Dermis blood vessel endothelial cell (primary cell): ENCODE results near the gene SERP1. TPM values are rescaled to one million over a fixed set of nuclear protein-coding genes. Genes with fewer than 3 reads are reported as not detected.
"Not testable (repeated sequence)": the region's sequence is repeated elsewhere in the genome, so short reads cannot be mapped to it uniquely, and the experiment has no call there.

ENCODE experiments used
- DNase-seq: peaks from one replicate; pipeline ENCODE4 v3.0.0; 2010
- total RNA-seq: library from RNA; depleted of rRNA; stranded (reverse); fragments of >200 nt; gene quantifications from 2 replicates; pipeline ENCODE4 v1.2.3, GENCODE V29; 2014

SERP1 gene
- total RNA-seq, 1 donor from 2014 or later = 248 TPM

GRCh38 chr3:150538324-150539208 lies 7.7 kb downstream of the SERP1 start:
- DNase-seq = no peak

- DNase-seq = no peak
Measured at GRCh38 chr3:150535204-150535603, 11.1 kb downstream of the SERP1 start.

GRCh38 chr3:150531775-150532174 lies 14.5 kb downstream of the SERP1 start:
- DNase-seq = no peak

GRCh38 chr3:150528354-150528797 lies 17.9 kb downstream of the SERP1 start:
- peak; percentile 55 for DNase-seq

GRCh38 chr3:150527464-150528255 lies 18.6 kb downstream of the SERP1 start:
- DNase-seq = no peak

GRCh38 chr3:150523538-150523937 lies 22.8 kb downstream of the SERP1 start:
- DNase-seq = no peak

GRCh38 chr3:150521463-150521862 lies 24.8 kb downstream of the SERP1 start:
- DNase-seq = no peak

GRCh38 chr3:150520408-150520807 lies 25.9 kb downstream of the SERP1 start:
- no peak for DNase-seq

- DNase-seq = no peak
Measured at GRCh38 chr3:150519026-150519425, 27.3 kb downstream of the SERP1 start.

- no peak for DNase-seq
Measured at GRCh38 chr3:150515210-150515609, 31.1 kb downstream of the SERP1 start.

GRCh38 chr3:150511122-150511821 lies 35.0 kb downstream of the SERP1 start:
- no peak for DNase-seq

- DNase-seq = no peak
Measured at GRCh38 chr3:150509780-150510179, 36.5 kb downstream of the SERP1 start.

- DNase-seq = no peak
Measured at GRCh38 chr3:150508401-150508800, 37.9 kb downstream of the SERP1 start.

- peak; percentile 71 for DNase-seq
Measured at GRCh38 chr3:150504483-150504882, 41.8 kb downstream of the SERP1 start.

- no peak for DNase-seq
Measured at GRCh38 chr3:150503402-150504099, 42.7 kb downstream of the SERP1 start.

GRCh38 chr3:150500960-150501359 lies 45.3 kb downstream of the SERP1 start:
- not testable (repeated sequence) for DNase-seq

- DNase-seq = peak; percentile 39
Measured at GRCh38 chr3:150497956-150498355, 48.3 kb downstream of the SERP1 start.

- peak; percentile 74 for DNase-seq
Measured at GRCh38 chr3:150495563-150496168, 50.6 kb downstream of the SERP1 start.

GRCh38 chr3:150495149-150495548 lies 51.1 kb downstream of the SERP1 start:
- DNase-seq = no peak

- no peak for DNase-seq
Measured at GRCh38 chr3:150494411-150494977, 51.8 kb downstream of the SERP1 start.
